H1 (cell line): Measurements from ENCODE around the gene NAB1. TPM values are rescaled to one million over a fixed set of nuclear protein-coding genes. Genes with fewer than 3 reads are reported as not detected.

Experiments used
- CBX5 ChIP-seq: fragments of 300-800, 300-1000 bp; sonication (generic); IDR thresholded peaks from 2 replicates; pipeline ENCODE4 v1.7.1; 2016; ENCODE audit warnings: antibody characterized with exemption, low read length, low read depth
- CEBPB ChIP-seq: IDR thresholded peaks from 2 replicates; pipeline ENCODE4 v1.6.1; 2012; ENCODE audit warnings: low read depth, low read length
- CREB1 ChIP-seq: IDR thresholded peaks from 2 replicates; pipeline ENCODE4 v1.6.1; 2012; ENCODE audit warnings: inconsistent platforms
- EP300 ChIP-seq, 2 experiments: IDR thresholded peaks; 1 replicate in 1 of 2; 2 replicates in 1 of 2; pipeline ENCODE4 v1.6.1; 2011 to 2012; ENCODE audit warnings: low read depth in 2 of 2, low read length in 2 of 2, mild to moderate bottlenecking in 2 of 2, borderline replicate concordance in 1 of 2, inconsistent platforms in 1 of 2, moderate library complexity in 1 of 2
- GTF2F1 ChIP-seq: IDR thresholded peaks from 2 replicates; pipeline ENCODE4 v1.6.1; 2012; ENCODE audit warnings: low read depth, low read length, improper control_type of control experiment, borderline replicate concordance
- KDM4A ChIP-seq: IDR thresholded peaks from one replicate; pipeline ENCODE4 v1.7.1; 2012; ENCODE audit warnings: low read depth, mild to moderate bottlenecking, moderate library complexity, low read length, inconsistent platforms; ENCODE audit not compliant: severe bottlenecking
- POLR2AphosphoS5 ChIP-seq: IDR thresholded peaks from 2 replicates; pipeline ENCODE4 v1.6.1; 2011; ENCODE audit warnings: low read depth, low read length
- RAD21 ChIP-seq, 2 experiments: IDR thresholded peaks in 1 of 2; conservative IDR thresholded peaks in 1 of 2; 2 replicates each; pipeline ENCODE4 v1.6.1; 2011; ENCODE audit warnings: low read depth in 2 of 2, low read length in 2 of 2, improper control_type of control experiment in 1 of 2, inconsistent platforms in 1 of 2, mild to moderate bottlenecking in 1 of 2, moderate library complexity in 1 of 2
- RXRA ChIP-seq: IDR thresholded peaks from 2 replicates; pipeline ENCODE4 v1.6.1; 2011; ENCODE audit warnings: low read depth, mild to moderate bottlenecking, low read length, moderate library complexity; ENCODE audit not compliant: insufficient read depth
- SP1 ChIP-seq: IDR thresholded peaks from 2 replicates; pipeline ENCODE4 v1.6.1; 2011; ENCODE audit warnings: low read depth, low read length
- TAF1 ChIP-seq: IDR thresholded peaks from 2 replicates; pipeline ENCODE4 v1.6.1; 2011; ENCODE audit warnings: mild to moderate bottlenecking, low read depth, low read length
- polyA plus RNA-seq, 7 experiments: library from polyadenylated mRNA; depleted of rRNA in 3 of 7; stranded (reverse) in 5 of 7; unstranded in 2 of 7; fragments of >200 nt in 5 of 7; fragments of 200-250 nt in 2 of 7; gene quantifications; 1 replicate in 5 of 7; 2 replicates in 1 of 7; 4 replicates in 1 of 7; pipeline versions ENCODE4 v1.2.1 to v1.2.3, GENCODE V29; 2011 to 2013; ENCODE audit warnings: missing spikeins in 2 of 7, mixed read lengths in 2 of 7
- total RNA-seq: library from RNA; stranded (reverse); fragmentation: NEBNext Ultra II Directional; extraction: Animal tissue kit (Norgen Biotek cat#: 25700); gene quantifications from 2 replicates; pipeline ENCODE4 v1.2.1, GENCODE V29; 2021
- TF ChIP-seq, protein P1 (sequence below): fragments of 300-600 bp; sonication (generic); IDR thresholded peaks from 2 replicates; pipeline ENCODE4 v1.7.1; 2012; ENCODE audit warnings: low read length, moderate library complexity, mild to moderate bottlenecking, inconsistent platforms; ENCODE audit not compliant: insufficient replicate concordance

The NAB1 gene
- total and polyA plus RNA-seq, 2 of the 8 experiments (the other 6 are each of a cell fraction or from before 2014, with no cell fraction given) = 8.5 to 28.6 TPM

DNA sequence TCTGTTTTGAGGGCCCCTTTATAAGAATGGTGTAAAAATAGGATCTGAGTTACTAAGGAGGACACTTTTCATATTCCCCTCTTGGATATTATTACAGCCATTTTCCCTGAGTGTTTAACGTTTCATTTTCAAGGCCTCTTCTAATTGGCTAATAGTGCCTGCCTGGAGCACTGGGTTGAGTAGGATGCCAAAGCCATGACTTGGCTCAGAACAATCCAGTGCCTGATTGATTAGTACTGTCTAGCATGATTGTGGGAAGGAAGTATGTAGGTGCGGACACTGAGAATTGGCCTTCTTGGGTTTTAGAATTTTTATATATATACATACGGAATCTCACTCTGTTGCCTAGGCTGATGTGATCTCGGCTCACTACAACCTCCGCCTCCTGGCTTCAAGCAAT is 66.1 kb downstream of the NAB1 start (continued):
- TF ChIP-seq, protein P1, sequence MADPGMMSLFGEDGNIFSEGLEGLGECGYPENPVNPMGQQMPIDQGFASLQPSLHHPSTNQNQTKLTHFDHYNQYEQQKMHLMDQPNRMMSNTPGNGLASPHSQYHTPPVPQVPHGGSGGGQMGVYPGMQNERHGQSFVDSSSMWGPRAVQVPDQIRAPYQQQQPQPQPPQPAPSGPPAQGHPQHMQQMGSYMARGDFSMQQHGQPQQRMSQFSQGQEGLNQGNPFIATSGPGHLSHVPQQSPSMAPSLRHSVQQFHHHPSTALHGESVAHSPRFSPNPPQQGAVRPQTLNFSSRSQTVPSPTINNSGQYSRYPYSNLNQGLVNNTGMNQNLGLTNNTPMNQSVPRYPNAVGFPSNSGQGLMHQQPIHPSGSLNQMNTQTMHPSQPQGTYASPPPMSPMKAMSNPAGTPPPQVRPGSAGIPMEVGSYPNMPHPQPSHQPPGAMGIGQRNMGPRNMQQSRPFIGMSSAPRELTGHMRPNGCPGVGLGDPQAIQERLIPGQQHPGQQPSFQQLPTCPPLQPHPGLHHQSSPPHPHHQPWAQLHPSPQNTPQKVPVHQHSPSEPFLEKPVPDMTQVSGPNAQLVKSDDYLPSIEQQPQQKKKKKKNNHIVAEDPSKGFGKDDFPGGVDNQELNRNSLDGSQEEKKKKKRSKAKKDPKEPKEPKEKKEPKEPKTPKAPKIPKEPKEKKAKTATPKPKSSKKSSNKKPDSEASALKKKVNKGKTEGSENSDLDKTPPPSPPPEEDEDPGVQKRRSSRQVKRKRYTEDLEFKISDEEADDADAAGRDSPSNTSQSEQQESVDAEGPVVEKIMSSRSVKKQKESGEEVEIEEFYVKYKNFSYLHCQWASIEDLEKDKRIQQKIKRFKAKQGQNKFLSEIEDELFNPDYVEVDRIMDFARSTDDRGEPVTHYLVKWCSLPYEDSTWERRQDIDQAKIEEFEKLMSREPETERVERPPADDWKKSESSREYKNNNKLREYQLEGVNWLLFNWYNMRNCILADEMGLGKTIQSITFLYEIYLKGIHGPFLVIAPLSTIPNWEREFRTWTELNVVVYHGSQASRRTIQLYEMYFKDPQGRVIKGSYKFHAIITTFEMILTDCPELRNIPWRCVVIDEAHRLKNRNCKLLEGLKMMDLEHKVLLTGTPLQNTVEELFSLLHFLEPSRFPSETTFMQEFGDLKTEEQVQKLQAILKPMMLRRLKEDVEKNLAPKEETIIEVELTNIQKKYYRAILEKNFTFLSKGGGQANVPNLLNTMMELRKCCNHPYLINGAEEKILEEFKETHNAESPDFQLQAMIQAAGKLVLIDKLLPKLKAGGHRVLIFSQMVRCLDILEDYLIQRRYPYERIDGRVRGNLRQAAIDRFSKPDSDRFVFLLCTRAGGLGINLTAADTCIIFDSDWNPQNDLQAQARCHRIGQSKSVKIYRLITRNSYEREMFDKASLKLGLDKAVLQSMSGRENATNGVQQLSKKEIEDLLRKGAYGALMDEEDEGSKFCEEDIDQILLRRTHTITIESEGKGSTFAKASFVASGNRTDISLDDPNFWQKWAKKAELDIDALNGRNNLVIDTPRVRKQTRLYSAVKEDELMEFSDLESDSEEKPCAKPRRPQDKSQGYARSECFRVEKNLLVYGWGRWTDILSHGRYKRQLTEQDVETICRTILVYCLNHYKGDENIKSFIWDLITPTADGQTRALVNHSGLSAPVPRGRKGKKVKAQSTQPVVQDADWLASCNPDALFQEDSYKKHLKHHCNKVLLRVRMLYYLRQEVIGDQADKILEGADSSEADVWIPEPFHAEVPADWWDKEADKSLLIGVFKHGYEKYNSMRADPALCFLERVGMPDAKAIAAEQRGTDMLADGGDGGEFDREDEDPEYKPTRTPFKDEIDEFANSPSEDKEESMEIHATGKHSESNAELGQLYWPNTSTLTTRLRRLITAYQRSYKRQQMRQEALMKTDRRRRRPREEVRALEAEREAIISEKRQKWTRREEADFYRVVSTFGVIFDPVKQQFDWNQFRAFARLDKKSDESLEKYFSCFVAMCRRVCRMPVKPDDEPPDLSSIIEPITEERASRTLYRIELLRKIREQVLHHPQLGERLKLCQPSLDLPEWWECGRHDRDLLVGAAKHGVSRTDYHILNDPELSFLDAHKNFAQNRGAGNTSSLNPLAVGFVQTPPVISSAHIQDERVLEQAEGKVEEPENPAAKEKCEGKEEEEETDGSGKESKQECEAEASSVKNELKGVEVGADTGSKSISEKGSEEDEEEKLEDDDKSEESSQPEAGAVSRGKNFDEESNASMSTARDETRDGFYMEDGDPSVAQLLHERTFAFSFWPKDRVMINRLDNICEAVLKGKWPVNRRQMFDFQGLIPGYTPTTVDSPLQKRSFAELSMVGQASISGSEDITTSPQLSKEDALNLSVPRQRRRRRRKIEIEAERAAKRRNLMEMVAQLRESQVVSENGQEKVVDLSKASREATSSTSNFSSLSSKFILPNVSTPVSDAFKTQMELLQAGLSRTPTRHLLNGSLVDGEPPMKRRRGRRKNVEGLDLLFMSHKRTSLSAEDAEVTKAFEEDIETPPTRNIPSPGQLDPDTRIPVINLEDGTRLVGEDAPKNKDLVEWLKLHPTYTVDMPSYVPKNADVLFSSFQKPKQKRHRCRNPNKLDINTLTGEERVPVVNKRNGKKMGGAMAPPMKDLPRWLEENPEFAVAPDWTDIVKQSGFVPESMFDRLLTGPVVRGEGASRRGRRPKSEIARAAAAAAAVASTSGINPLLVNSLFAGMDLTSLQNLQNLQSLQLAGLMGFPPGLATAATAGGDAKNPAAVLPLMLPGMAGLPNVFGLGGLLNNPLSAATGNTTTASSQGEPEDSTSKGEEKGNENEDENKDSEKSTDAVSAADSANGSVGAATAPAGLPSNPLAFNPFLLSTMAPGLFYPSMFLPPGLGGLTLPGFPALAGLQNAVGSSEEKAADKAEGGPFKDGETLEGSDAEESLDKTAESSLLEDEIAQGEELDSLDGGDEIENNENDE = no peak
- TF ChIP-seq GTF2F1 (no peak), RXRA (no peak), RAD21 (IDR thresholded peaks at IDR 0.05 in 1 of 2, conservative IDR thresholded peaks at IDR 0.05 in 1 of 2; ENCODE audit: low read depth in 2 of 2, low read length in 2 of 2) (no peak), EP300 (IDR thresholded peaks at IDR 0.05; ENCODE audit: borderline replicate concordance in 1 of 2, low read depth in 2 of 2, low read length in 2 of 2) (no peak), SP1 (no peak), CEBPB (no peak), CREB1 (no peak), CBX5 (no peak), TAF1 (no peak), KDM4A (no peak), POLR2AphosphoS5 (no peak)
